Skeletal muscle cell (primary cell): ENCODE data around the gene RRAGA.
"Not testable (repeated sequence)": the region's sequence is repeated elsewhere in the genome, so short reads cannot be mapped to it uniquely, and the experiment has no call there.

Experiments
- DNase-seq: peaks from one replicate; pipeline ENCODE4 v3.0.0-alpha.2; 2010; ENCODE audit warnings: low read depth
- H3K4me3 ChIP-seq: 2 replicates; pipeline ENCODE4 v1.5.1; 2011; ENCODE audit warnings: low read depth, mild to moderate bottlenecking, control low read depth, low read length, moderate library complexity

Gene RRAGA

GRCh38 chr9:19074229-19074628, 25.0 kb downstream of the RRAGA start:
- no peak for DNase-seq
- no peak overlapping the region for H3K4me3 ChIP-seq

- no peak for DNase-seq
- no peak overlapping the region for H3K4me3 ChIP-seq
Measured at GRCh38 chr9:19074836-19075235, 25.6 kb downstream of the RRAGA start.

GRCh38 chr9:19085295-19085694, 36.1 kb downstream of the RRAGA start:
- no peak for DNase-seq
- no peak overlapping the region for H3K4me3 ChIP-seq

GRCh38 chr9:19087106-19088000, 38.1 kb downstream of the RRAGA start:
- no peak for DNase-seq
- no peak overlapping the region for H3K4me3 ChIP-seq

- not testable (repeated sequence) for H3K4me3 ChIP-seq, DNase-seq
Measured at GRCh38 chr9:19097431-19097830, 48.2 kb downstream of the RRAGA start.
